ENCODE data around the gene KNG1. TPM values are rescaled to one million over a fixed set of nuclear protein-coding genes. Genes with fewer than 3 reads are reported as not detected.
A peak's percentile ranks its signal among the peaks of the same experiment; 100 is the strongest.

KNG1 gene
- total and polyA plus RNA-seq, 5 experiments from 2014 or later: 0.07 TPM; not detected in 4

DNA sequence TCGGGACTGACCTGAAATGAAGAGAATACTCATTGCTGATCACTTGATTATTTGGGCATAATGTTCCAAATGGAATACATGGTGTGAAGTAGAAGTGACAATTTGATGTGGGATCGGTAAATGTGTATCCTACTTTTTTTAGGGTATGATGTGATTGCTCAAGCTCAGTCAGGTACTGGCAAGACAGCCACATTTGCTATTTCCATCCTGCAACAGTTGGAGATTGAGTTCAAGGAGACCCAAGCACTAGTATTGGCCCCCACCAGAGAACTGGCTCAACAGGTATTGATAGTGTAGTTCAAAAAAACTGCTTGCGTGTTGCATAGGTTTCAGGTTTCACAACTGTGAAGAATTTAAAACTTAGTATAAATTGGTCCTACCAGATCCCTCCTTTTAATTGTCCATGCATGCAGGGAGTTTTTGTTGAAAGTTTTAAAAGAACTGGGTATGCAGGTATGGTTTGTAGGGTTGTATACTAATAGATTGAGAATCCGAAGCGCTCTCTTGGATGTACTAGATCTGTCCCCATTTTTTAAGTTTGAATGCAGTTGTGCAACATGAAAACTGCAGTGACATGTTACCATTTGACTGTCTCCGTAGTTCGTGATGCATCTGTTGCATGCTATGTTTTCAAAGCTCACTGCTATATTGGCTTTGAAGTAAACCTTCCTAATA is 67.8 kb downstream of the KNG1 start:
- Mint-ChIP-seq H3K36me3 (peaks cover 43 to 65% (median 53%) of the 10 kb centered on the region in 3 donors), H3K27me3 (no peaks in the 10 kb centered on the region), H3K4me1 (peaks cover 35 to 69% (median 64%) of the 10 kb centered on the region in 4 donors), H3K4me3 (peak overlapping the region; percentile 98 to 100 (median 99)), H3K27ac (peak overlapping the region; percentile 99 to 100 (median 100)), H3K9me3 (peaks cover 0 to 4% (median 0%) of the 10 kb centered on the region in 9 donors)
- POLR2A ChIA-PET: interaction anchor here (0.8 to 6.2 kb wide), 22 partner anchors 13 to 583 kb away, joined by 3 to 216 read pairs (median 10); partner anchors contain the start of genes AHSG, DNAJB11, RFC4 and RPL39L
- ATAC-seq (no peak), DNase-seq (no peak)

- DNase-seq (no peak), ATAC-seq (no peak)
- peak overlapping the region; percentile 99 to 100 (median 100) for H3K27ac Mint-ChIP-seq
- peaks cover 35 to 75% (median 65%) of the 10 kb centered on the region in 4 donors for H3K4me1 Mint-ChIP-seq
- no peaks in the 10 kb centered on the region for H3K27me3 Mint-ChIP-seq
- H3K4me3 Mint-ChIP-seq: peak overlapping the region; percentile 98 to 100 (median 99)
- POLR2A ChIA-PET: interaction anchor here (0.7 to 6.2 kb wide), 10 partner anchors 12 to 582 kb away, joined by 3 to 216 read pairs (median 10); partner anchors contain the start of genes DNAJB11, RFC4, RPL39L and RTP4
- peaks cover 0 to 4% (median 0%) of the 10 kb centered on the region in 9 donors for H3K9me3 Mint-ChIP-seq
- peaks cover 43 to 71% (median 53%) of the 10 kb centered on the region in 3 donors for H3K36me3 Mint-ChIP-seq
These were observed 68.4 kb downstream of the KNG1 start for GRCh38 chr3:186785495-186786018.

GRCh38 chr3:186786922-186787321 is 69.8 kb downstream of the KNG1 start:
- no peaks in the 10 kb centered on the region for H3K27me3 Mint-ChIP-seq
- peak overlapping the region; percentile 52 to 100 (median 98) for H3K4me3 Mint-ChIP-seq
- POLR2A ChIA-PET: no interaction called here
- H3K4me1 Mint-ChIP-seq: peaks cover 35 to 75% (median 65%) of the 10 kb centered on the region in 4 donors
- no peak for ATAC-seq
- peaks cover 0 to 4% (median 0%) of the 10 kb centered on the region in 9 donors for H3K9me3 Mint-ChIP-seq
- DNase-seq: no peak
- H3K27ac Mint-ChIP-seq: peak overlapping the region; percentile 21 to 100 (median 71)
- peaks cover 43 to 82% (median 53%) of the 10 kb centered on the region in 3 donors for H3K36me3 Mint-ChIP-seq

GRCh38 chr3:186787642-186788481 is 70.7 kb downstream of the KNG1 start:
- H3K9me3 Mint-ChIP-seq: peaks cover 0 to 4% (median 0%) of the 10 kb centered on the region in 9 donors
- H3K4me1 Mint-ChIP-seq: peaks cover 31 to 69% (median 59%) of the 10 kb centered on the region in 4 donors
- POLR2A ChIA-PET: interaction anchor here (1.0 to 1.5 kb wide), 3 partner anchors 9 to 15 kb away, joined by 3 to 6 read pairs (median 3); no protein-coding TSS in a partner anchor
- no peaks in the 10 kb centered on the region for H3K27me3 Mint-ChIP-seq
- H3K36me3 Mint-ChIP-seq: peaks cover 43 to 90% (median 53%) of the 10 kb centered on the region in 3 donors
- ATAC-seq (no peak), DNase-seq (no peak)
- H3K4me3 Mint-ChIP-seq: peak overlapping the region; percentile 31 to 100 (median 70)
- peak overlapping the region in 9 of 10 donors; percentile 37 to 100 (median 67) for H3K27ac Mint-ChIP-seq

GRCh38 chr3:186788482-186789370 is 71.6 kb downstream of the KNG1 start:
- Mint-ChIP-seq H3K4me1 (peaks cover 31 to 62% (median 56%) of the 10 kb centered on the region in 4 donors), H3K9me3 (no peaks in the 10 kb centered on the region), H3K27ac (peak overlapping the region in 9 of 10 donors; percentile 42 to 100 (median 76)), H3K36me3 (peaks cover 38 to 94% (median 50%) of the 10 kb centered on the region in 3 donors), H3K27me3 (no peaks in the 10 kb centered on the region), H3K4me3 (peak overlapping the region in 8 of 10 donors; percentile 1 to 100 (median 84))
- DNase-seq: no peak
- POLR2A ChIA-PET: interaction anchor here (1.0 to 1.5 kb wide), 3 partner anchors 8 to 16 kb away, joined by 3 to 6 read pairs (median 3); no protein-coding TSS in a partner anchor
- no peak for ATAC-seq

GRCh38 chr3:186789554-186790260 is 72.5 kb downstream of the KNG1 start:
- Mint-ChIP-seq H3K4me1 (peaks cover 26 to 53% (median 48%) of the 10 kb centered on the region in 4 donors), H3K27me3 (no peaks in the 10 kb centered on the region), H3K4me3 (peak overlapping the region in 1 of 10 donors; percentile 98), H3K27ac (peak overlapping the region in 3 of 10 donors; percentile 29 to 76 (median 73)), H3K9me3 (no peaks in the 10 kb centered on the region), H3K36me3 (peaks cover 29 to 95% (median 48%) of the 10 kb centered on the region in 3 donors)
- ATAC-seq (peak in 1 of 2 donors; percentile 6), DNase-seq (no peak)
- POLR2A ChIA-PET: interaction anchor here (1.3 kb wide), 1 partner anchor 18 kb away, joined by 3 read pairs; no protein-coding TSS in a partner anchor

DNA sequence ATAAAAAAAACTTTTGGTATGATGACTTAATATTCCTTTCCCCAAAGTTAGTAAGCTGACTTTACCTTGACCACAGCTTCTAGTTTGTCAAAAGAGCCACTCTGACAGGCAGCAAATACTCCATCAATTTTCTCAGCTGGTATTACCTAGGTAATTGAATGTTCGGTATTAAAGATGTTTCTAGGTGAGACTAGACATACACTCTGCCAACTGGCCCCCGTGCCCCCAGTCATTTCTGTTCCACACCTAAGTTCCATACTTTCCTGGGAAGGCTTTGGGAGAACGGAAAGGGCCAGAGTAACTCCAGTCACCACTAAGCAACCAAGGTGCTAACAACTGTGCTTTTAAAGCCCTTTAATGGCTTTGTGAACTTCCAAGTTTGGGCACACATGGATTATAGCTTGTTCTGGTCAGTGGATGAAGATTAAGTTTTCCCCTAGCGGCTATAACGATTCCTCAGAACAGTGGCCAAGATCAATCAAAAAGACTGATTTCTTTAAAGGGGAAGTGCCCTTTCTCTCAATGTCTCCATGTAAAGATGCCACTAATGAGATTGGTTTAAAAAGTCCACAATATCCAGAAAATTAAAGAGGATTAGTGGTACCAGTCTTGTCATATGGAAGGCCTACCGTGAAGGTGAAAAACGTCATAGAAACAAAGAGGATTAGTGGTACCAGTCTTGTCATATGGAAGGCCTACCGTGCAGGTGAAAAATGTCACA is 73.3 kb downstream of the KNG1 start:
- no peaks in the 10 kb centered on the region for H3K9me3 Mint-ChIP-seq
- POLR2A ChIA-PET: interaction anchor here (1.3 kb wide), 1 partner anchor 18 kb away, joined by 3 read pairs; no protein-coding TSS in a partner anchor
- H3K27ac Mint-ChIP-seq: peak overlapping the region in 9 of 10 donors; percentile 2 to 73 (median 29)
- peaks cover 23 to 46% (median 41%) of the 10 kb centered on the region in 4 donors for H3K4me1 Mint-ChIP-seq
- H3K36me3 Mint-ChIP-seq: peaks cover 22 to 92% (median 41%) of the 10 kb centered on the region in 3 donors
- H3K27me3 Mint-ChIP-seq: no peaks in the 10 kb centered on the region
- DNase-seq (no peak), ATAC-seq (peak; percentile 9 to 16)
- no peak overlapping the region for H3K4me3 Mint-ChIP-seq

Small RNA genes lying within 50 kb of the gene (microRNA-seq; reads per million reads assigned to microRNA genes)
- gene MIR1248 (ENCODE audit: borderline microRNAs expressed): 140 reads per million, percentile 68 among the genes with 10 or more reads in this experiment

Other genes starting within 250 kb of the KNG1 start
- 10 to 100 TPM in 1 of 2 experiments, 1 to 10 TPM in 1; 10.0 to 12.1 TPM for gene CRYGS, start 173.0 kb upstream of the KNG1 start, total RNA-seq
- under 1 TPM; 0.24 to 0.43 (median 0.34) TPM for gene CRYGS, start 173.0 kb upstream of the KNG1 start, polyA plus RNA-seq
- gene TBCCD1, start 150.0 kb upstream of the KNG1 start, total RNA-seq: 10 to 100 TPM; 17.7 to 21.4 TPM
- 10 to 100 TPM; 11.9 to 22.7 (median 12.2) TPM for gene TBCCD1, start 150.0 kb upstream of the KNG1 start, polyA plus RNA-seq
- gene DNAJB11, start 146.6 kb upstream of the KNG1 start, total RNA-seq: 10 to 100 TPM; 30.0 to 31.7 TPM
- gene DNAJB11, start 146.6 kb upstream of the KNG1 start, polyA plus RNA-seq: 10 to 100 TPM; 31.0 to 41.1 (median 31.4) TPM
- not detected for gene AHSG, start 104.3 kb upstream of the KNG1 start, total RNA-seq
- gene AHSG, start 104.3 kb upstream of the KNG1 start, polyA plus RNA-seq: not detected
- not detected for gene FETUB, start 77.0 kb upstream of the KNG1 start, total RNA-seq
- not detected for gene FETUB, start 77.0 kb upstream of the KNG1 start, polyA plus RNA-seq
- not detected for gene HRG, start 51.3 kb upstream of the KNG1 start, total RNA-seq
- gene HRG, start 51.3 kb upstream of the KNG1 start, polyA plus RNA-seq: not detected
- gene EIF4A2, start 66.2 kb downstream of the KNG1 start, total RNA-seq: 100 to 1,000 TPM; 671 to 687 TPM
- 100 to 1,000 TPM; 221 to 293 (median 226) TPM for gene EIF4A2, start 66.2 kb downstream of the KNG1 start, polyA plus RNA-seq
- 10 to 100 TPM; 19.3 to 25.3 TPM for gene RFC4, start 89.1 kb downstream of the KNG1 start, total RNA-seq
- gene RFC4, start 89.1 kb downstream of the KNG1 start, polyA plus RNA-seq: 10 to 100 TPM; 19.2 to 22.8 (median 21.4) TPM
- not detected for gene ADIPOQ, start 125.4 kb downstream of the KNG1 start, total RNA-seq
- not detected for gene ADIPOQ, start 125.4 kb downstream of the KNG1 start, polyA plus RNA-seq
- 100 to 1,000 TPM; 223 to 250 TPM for gene ST6GAL1, start 213.2 kb downstream of the KNG1 start, total RNA-seq
- gene ST6GAL1, start 213.2 kb downstream of the KNG1 start, polyA plus RNA-seq: 100 to 1,000 TPM; 139 to 237 (median 167) TPM

Measured in naive thymus-derived CD8-positive, alpha-beta T cell (primary cell).